Esophagus squamous epithelium (tissue), 4 donors: Measurements from ENCODE around the gene MT1M.

ENCODE experiments used
- POLR2A ChIP-seq, 4 donors: fragments of 450-650 bp; IDR thresholded peaks; one replicate each; pipeline ENCODE4 v1.6.1; 2017; ENCODE audit warnings: antibody characterized with exemption in 4 of 4, mild to moderate bottlenecking in 4 of 4, moderate library complexity in 3 of 4
- TF ChIP-seq, protein P1 (sequence below), 6 experiments: fragments of 450-650 bp in 4 of 6; fragments of 200-600 bp in 2 of 6; sonication (generic) in 2 of 6; IDR thresholded peaks; one replicate each; pipeline ENCODE4 v1.5.1; 2016 to 2019; ENCODE audit warnings: antibody characterized with exemption in 6 of 6, mild to moderate bottlenecking in 4 of 6, moderate library complexity in 4 of 6

- TF ChIP-seq, protein P1, sequence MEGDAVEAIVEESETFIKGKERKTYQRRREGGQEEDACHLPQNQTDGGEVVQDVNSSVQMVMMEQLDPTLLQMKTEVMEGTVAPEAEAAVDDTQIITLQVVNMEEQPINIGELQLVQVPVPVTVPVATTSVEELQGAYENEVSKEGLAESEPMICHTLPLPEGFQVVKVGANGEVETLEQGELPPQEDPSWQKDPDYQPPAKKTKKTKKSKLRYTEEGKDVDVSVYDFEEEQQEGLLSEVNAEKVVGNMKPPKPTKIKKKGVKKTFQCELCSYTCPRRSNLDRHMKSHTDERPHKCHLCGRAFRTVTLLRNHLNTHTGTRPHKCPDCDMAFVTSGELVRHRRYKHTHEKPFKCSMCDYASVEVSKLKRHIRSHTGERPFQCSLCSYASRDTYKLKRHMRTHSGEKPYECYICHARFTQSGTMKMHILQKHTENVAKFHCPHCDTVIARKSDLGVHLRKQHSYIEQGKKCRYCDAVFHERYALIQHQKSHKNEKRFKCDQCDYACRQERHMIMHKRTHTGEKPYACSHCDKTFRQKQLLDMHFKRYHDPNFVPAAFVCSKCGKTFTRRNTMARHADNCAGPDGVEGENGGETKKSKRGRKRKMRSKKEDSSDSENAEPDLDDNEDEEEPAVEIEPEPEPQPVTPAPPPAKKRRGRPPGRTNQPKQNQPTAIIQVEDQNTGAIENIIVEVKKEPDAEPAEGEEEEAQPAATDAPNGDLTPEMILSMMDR (IDR thresholded peaks at IDR 0.05) = no peak
- peak in 3 of 4 donors; percentile 13 to 89 (median 88) for TF ChIP-seq POLR2A (IDR thresholded peaks at IDR 0.05)
Measured at GRCh38 chr16:56625140-56625942, 7.1 kb upstream of the MT1M start, which contains the start of gene MT1E.
